ENCODE results near the gene NECAB3. TPM values are rescaled to one million over a fixed set of nuclear protein-coding genes. Genes with fewer than 3 reads are reported as not detected.

NECAB3 gene
- total RNA-seq, 8 experiments from 2014 or later, result 17.4 to 53.7 (median 25.9) TPM

- H3K4me1 ChIP-seq (replicated peaks in 1 of 2), result peaks cover 9% of the 10 kb centered on the region in 2 donors
- 90 to 100% (median 95%) methylated on average over 1 to 2 of the region's 2 CpGs; no CpG with 5 or more reads in 6 of the 10 experiments for WGBS, 10 experiments
- in situ Hi-C loops (cut with MboI; ENCODE audit: low pct_unique_long_range_greater_than_20kb in 2 of 9, low sequenced_read_pairs in 9 of 9, unreplicated experiment in 9 of 9), result no loop called here
- no peak for ATAC-seq (replicated peaks in 6 of 8)
- no peak overlapping the region for H3K27ac ChIP-seq
- H3K4me3 ChIP-seq, result no peak overlapping the region
Observed at GRCh38 chr20:33680686-33681085, 6.5 kb upstream of the NECAB3 start.

DNA sequence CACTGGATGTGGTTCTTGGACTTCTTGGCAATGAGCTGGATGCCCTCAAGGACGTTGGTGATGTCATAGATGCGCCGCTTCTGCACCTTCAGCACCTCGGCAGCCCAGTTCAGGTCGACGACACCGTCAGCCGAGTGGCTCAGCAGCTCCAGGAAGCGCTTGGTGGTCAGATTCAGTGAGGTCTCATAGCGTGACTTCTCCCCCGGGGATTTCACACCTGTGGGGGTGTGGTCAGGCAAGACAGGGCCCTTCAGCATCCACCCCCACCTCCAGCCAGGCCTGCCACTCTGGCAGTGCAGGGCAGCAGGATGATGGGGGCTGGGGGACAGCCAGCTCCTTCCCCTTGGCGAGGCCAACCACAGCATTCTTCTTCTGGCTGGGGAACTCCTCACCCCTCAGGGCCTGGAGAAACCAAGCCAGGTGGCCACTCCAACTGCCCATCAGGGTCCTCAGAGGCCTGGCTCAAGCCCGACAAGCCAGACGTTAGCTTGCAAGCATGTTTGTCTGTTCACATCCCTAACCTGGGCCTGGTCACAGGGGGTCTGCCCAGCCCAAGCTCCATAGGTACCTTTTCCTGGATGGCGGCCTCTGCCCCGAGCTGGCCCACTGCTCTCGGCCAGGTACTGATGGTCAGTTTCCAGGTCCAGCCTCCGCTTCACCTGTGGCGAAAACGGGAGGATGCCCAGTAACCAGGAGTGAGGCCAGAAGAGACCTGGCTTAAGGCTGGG is 5.7 kb upstream of the NECAB3 start:
- Histone ChIP-seq H3K4me1 (replicated peaks in 1 of 2) (peaks cover 16 to 17% of the 10 kb centered on the region in 2 donors), H3K27ac (no peak overlapping the region), H3K4me3 (no peak overlapping the region)
- ATAC-seq (replicated peaks in 6 of 8), result no peak
- 80 to 100% (median 95%) methylated on average over 1 to 8 of the region's 20 CpGs; no CpG with 5 or more reads in 4 of the 10 experiments for WGBS, 10 experiments
- in situ Hi-C loops (cut with MboI; ENCODE audit: low pct_unique_long_range_greater_than_20kb in 2 of 9, low sequenced_read_pairs in 9 of 9, unreplicated experiment in 9 of 9), result no loop called here

DNA sequence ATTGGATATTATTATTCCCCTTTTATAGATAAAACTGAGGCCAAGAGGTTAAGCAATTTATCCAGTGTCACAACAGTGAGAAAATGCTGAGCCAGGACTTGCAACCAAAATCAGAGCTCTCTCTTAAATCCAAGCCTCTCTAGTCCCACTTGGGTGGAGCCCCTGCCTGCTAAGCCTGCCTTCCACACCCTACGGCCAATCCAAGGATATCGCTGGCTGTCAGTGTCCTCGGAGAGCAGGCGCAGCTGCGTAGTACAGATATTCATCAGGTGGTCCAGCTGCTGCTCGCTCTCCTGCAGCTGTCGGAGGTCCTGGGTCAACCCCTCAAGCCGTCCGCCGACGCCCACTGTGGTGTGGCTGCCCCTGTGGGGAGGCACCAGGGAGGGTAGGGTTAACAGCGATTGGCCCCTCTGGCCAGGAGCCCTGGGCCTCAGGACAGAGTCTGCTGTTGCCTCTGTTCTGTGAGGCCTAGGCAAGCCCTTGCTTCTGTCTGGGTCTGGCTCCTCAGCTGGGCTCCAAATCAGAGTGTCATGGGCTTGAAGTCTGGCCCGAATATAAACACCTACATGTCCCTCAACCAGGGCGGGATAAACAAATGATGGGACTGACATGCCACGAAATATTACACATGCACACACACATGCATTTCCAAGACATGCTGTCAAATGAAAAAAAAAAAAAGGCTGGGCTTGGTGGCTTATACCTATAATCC is 3.9 kb upstream of the NECAB3 start:
- ATAC-seq (replicated peaks in 6 of 8), result peak in 3 of 8 experiments; percentile 1 to 6 (median 2)
- in situ Hi-C loops (cut with MboI; ENCODE audit: low pct_unique_long_range_greater_than_20kb in 2 of 9, low sequenced_read_pairs in 9 of 9, unreplicated experiment in 9 of 9), result no loop called here

GRCh38 chr20:33676652-33677645 is 2.7 kb upstream of the NECAB3 start:
- in situ Hi-C loops (cut with MboI; ENCODE audit: low pct_unique_long_range_greater_than_20kb in 2 of 9, low sequenced_read_pairs in 9 of 9, unreplicated experiment in 9 of 9), result no loop called here
- H3K4me3 ChIP-seq, result no peak overlapping the region
- WGBS, 10 experiments, result 80 to 100% (median 100%) methylated on average over 1 to 7 of the region's 31 CpGs; no CpG with 5 or more reads in 3 of the 10 experiments
- no peak overlapping the region for H3K27ac ChIP-seq
- peaks cover 24 to 29% of the 10 kb centered on the region in 2 donors for H3K4me1 ChIP-seq (replicated peaks in 1 of 2)
- no peak for ATAC-seq (replicated peaks in 6 of 8)

More for the DNA sequence above, 3.9 kb upstream of the NECAB3 start:
- no peak overlapping the region for H3K27ac ChIP-seq
- 44 to 100% (median 90%) methylated on average over 1 to 8 of the region's 15 CpGs; no CpG with 5 or more reads in 5 of the 10 experiments for WGBS, 10 experiments
- H3K4me3 ChIP-seq, result no peak overlapping the region
- H3K4me1 ChIP-seq (replicated peaks in 1 of 2), result peaks cover 17 to 20% of the 10 kb centered on the region in 2 donors

- in situ Hi-C loops (cut with MboI; ENCODE audit: low pct_unique_long_range_greater_than_20kb in 2 of 9, low sequenced_read_pairs in 9 of 9, unreplicated experiment in 9 of 9), result no loop called here
- ATAC-seq (replicated peaks in 6 of 8), result no peak
- 73 to 86% methylated on average over 5 to 6 of the region's 11 CpGs; no CpG with 5 or more reads in 8 of the 10 experiments for WGBS, 10 experiments
- H3K4me3 ChIP-seq, result no peak overlapping the region
- H3K27ac ChIP-seq, result no peak overlapping the region
- peaks cover 24 to 29% of the 10 kb centered on the region in 2 donors for H3K4me1 ChIP-seq (replicated peaks in 1 of 2)
Observed at GRCh38 chr20:33676121-33676520, 1.9 kb upstream of the NECAB3 start.

DNA sequence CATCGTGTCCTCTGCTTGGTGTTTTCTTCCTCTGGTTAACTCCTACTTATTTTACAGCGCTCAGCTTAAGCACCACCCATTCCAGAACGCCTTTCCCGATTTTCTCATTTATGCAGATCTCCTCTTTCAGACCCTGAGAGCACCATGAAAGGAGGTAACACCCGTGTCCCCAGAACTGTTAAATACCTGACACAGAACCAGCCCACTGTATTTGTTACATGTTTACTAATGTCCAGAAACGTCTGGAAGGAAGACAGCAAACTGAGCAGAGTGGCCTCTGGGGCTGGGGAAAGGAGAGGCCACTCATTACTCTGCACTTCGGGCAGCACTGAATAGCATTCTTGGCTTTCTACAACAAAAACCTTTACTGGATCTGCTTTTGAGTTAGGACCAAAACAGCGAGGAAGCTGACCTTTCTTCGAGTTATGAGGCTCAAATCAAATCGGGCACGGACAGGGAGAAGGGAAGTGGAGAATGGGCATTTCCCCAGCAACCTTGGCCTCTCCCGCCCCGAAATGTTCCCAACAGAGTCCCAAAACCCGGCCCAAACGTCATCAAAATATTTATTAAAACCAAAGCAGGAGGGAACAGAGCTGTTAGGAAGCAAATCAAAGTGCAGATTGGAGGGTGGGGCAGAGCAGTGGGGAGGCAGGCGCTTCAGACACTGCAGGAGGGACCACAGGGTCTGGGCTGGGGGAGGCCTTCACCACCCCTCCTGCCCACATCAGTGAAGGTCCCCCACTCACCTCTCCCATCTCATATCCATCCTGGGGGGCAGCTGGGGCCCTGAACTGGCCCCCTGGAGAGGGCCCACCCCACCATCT is 1.1 kb upstream of the NECAB3 start:
- peak in 3 of 8 experiments; percentile 10 to 25 (median 19) for ATAC-seq (replicated peaks in 6 of 8)
- peaks cover 24 to 29% of the 10 kb centered on the region in 2 donors for H3K4me1 ChIP-seq (replicated peaks in 1 of 2)
- no peak overlapping the region for H3K27ac ChIP-seq
- 0 to 40% (median 20%) methylated on average over 1 to 14 of the region's 16 CpGs; no CpG with 5 or more reads in 1 of the 10 experiments for WGBS, 10 experiments
- peak overlapping the region in 2 of 5 donors; percentile 57 to 77 for H3K4me3 ChIP-seq
- in situ Hi-C loops (cut with MboI; ENCODE audit: low pct_unique_long_range_greater_than_20kb in 2 of 9, low sequenced_read_pairs in 9 of 9, unreplicated experiment in 9 of 9), result no loop called here

DNA sequence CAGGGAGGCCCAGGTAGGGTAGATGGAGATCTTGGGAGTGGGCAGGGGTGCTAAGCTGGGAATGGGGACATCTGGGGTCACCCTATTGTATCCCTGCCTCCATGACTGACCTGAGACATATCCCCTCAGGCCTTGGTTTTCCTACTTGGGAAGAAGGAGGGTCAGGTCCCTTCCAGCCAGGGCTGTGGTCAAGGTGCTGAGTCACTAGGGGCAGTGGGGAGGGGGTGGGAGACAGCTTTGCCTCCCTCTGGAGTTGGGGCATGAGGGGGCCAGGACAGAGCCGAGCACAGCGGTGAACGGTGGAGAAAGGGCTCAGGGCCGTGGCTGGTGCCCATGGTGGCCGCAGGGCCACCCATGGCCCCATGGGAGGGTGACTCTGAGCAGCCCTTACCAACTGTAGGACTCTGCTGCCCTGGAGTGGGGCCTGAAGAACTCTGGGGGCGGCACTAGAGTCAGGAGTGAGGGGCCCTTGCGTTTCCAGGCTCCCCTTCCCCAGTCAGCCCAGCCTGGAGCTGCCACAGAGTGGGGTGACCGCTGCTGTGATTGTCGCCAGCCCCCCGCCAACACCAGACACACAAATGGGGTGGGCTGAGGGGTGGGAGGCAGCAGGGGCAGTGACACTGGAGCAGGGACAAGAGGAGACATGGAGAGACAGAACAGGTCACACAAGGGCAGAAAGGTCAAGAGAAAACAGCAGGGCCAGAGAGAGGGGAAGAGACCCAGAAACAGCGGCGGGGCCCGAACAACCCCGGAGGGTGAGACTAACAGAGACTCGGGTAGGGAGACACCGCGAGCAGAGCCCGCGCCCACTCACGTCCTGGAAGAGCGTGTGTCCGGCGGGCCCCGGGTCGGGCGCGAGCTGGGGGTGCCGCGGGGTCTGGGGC is 576 bp downstream of the NECAB3 start:
- Histone ChIP-seq H3K27ac (peak overlapping the region in 1 of 2 donors; percentile 67), H3K4me1 (replicated peaks in 1 of 2) (peaks cover 24 to 29% of the 10 kb centered on the region in 2 donors)

GRCh38 chr20:33673114-33673409 is 1.2 kb downstream of the NECAB3 start:
- WGBS, 10 experiments, result 60 to 100% methylated on average over 1 of the region's 4 CpGs; no CpG with 5 or more reads in 8 of the 10 experiments
- Histone ChIP-seq H3K27ac (no peak overlapping the region), H3K4me3 (peak overlapping the region in 4 of 5 donors; percentile 45 to 83 (median 67)), H3K4me1 (replicated peaks in 1 of 2) (peaks cover 24 to 30% of the 10 kb centered on the region in 2 donors)
- no peak for ATAC-seq (replicated peaks in 6 of 8)
- in situ Hi-C loops (cut with MboI; ENCODE audit: low pct_unique_long_range_greater_than_20kb in 2 of 9, low sequenced_read_pairs in 9 of 9, unreplicated experiment in 9 of 9), result no loop called here

More for the DNA sequence above, 576 bp downstream of the NECAB3 start:
- in situ Hi-C loops (cut with MboI; ENCODE audit: low pct_unique_long_range_greater_than_20kb in 2 of 9, low sequenced_read_pairs in 9 of 9, unreplicated experiment in 9 of 9), result no loop called here
- peak; percentile 1 to 46 (median 7) for ATAC-seq (replicated peaks in 6 of 8)
- 37% methylated on average over 3 of the region's 29 CpGs; no CpG with 5 or more reads in 9 of the 10 experiments for WGBS, 10 experiments
- peak overlapping the region; percentile 45 to 83 (median 57) for H3K4me3 ChIP-seq

- in situ Hi-C loops (cut with MboI; ENCODE audit: low pct_unique_long_range_greater_than_20kb in 2 of 9, low sequenced_read_pairs in 9 of 9, unreplicated experiment in 9 of 9), result no loop called here
- no peak for ATAC-seq (replicated peaks in 6 of 8)
- 0 to 89% (median 60%) methylated on average over 1 to 8 of the region's 17 CpGs; no CpG with 5 or more reads in 3 of the 10 experiments for WGBS, 10 experiments
- no peak overlapping the region for H3K27ac ChIP-seq
- peaks cover 24 to 31% of the 10 kb centered on the region in 2 donors for H3K4me1 ChIP-seq (replicated peaks in 1 of 2)
- H3K4me3 ChIP-seq, result peak overlapping the region in 3 of 5 donors; percentile 57 to 83 (median 77)
Observed at GRCh38 chr20:33672426-33673113, 1.7 kb downstream of the NECAB3 start.

DNA sequence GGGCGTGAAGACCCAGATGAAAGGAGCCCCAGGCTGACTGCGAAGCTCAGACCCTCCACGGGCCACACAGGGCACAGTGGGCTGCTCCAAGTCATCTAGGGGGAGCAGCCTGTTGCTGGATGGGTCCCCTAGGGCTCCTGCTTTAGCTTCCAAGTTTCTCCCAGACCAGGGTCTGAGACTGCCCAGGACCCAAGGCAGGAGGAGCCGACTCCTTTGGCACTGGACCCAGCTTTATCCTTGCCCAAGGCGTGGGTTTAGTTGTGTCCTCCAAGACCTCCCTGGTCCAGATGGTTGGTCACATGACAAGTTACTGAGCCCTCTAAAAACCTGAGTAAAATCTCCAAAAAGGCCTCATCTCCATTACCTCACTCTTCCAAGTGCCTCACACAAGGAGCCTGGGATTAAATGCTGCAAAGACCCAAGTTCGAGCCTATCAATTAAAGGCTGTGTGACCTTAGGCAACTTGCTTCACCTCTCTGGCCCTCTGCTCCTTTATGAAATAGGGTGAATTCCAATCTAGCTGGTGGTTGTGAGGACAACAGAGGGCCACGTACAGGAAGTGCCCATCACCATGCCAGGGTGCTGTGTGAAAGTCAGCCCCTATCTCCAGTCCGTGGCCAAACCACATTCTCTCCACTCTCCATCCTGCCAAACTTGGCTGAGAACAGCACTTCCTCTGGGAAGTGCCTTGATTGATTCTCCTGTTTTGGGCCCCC is 2.5 kb downstream of the NECAB3 start:
- WGBS, 10 experiments, result 33 to 100% (median 91%) methylated on average over 1 to 4 of the region's 8 CpGs; no CpG with 5 or more reads in 2 of the 10 experiments
- H3K27ac ChIP-seq, result no peak overlapping the region
- in situ Hi-C loops (cut with MboI; ENCODE audit: low pct_unique_long_range_greater_than_20kb in 2 of 9, low sequenced_read_pairs in 9 of 9, unreplicated experiment in 9 of 9), result no loop called here
- no peak overlapping the region for H3K4me3 ChIP-seq
- H3K4me1 ChIP-seq (replicated peaks in 1 of 2), result peaks cover 24 to 35% of the 10 kb centered on the region in 2 donors
- ATAC-seq (replicated peaks in 6 of 8), result no peak

Measured in motor neuron (in vitro differentiated cells).